Sigmoid colon (tissue), 3 donors: Measurements from ENCODE around the gene GJD4.

Source experiments
- CTCF ChIP-seq, 4 experiments: fragments of 450-650 bp in 3 of 4; fragments of 200-600 bp in 1 of 4; IDR thresholded peaks; one replicate each; pipeline ENCODE4 v1.5.1; 2016 to 2019; ENCODE audit warnings: antibody characterized with exemption in 4 of 4, mild to moderate bottlenecking in 3 of 4, moderate library complexity in 2 of 4
- POLR2A ChIP-seq, 2 donors: fragments of 450-650 bp; IDR thresholded peaks; one replicate each; pipeline ENCODE4 v1.6.1; 2016; ENCODE audit warnings: antibody characterized with exemption in 2 of 2, mild to moderate bottlenecking in 2 of 2, moderate library complexity in 2 of 2

- TF ChIP-seq CTCF (IDR thresholded peaks at IDR 0.05) = peak in 3 of 4 experiments; percentile 5 to 31 (median 26)
- no peak for TF ChIP-seq POLR2A (IDR thresholded peaks at IDR 0.05)
Measured at GRCh38 chr10:35640474-35640873, 35.3 kb downstream of the GJD4 start.
